IMR-90 (cell line): ENCODE results near the gene STXBP6.

Source experiments
- CTCF ChIP-seq: conservative IDR thresholded peaks from 2 replicates; pipeline ENCODE4 v1.5.1; 2012; ENCODE audit warnings: mild to moderate bottlenecking, low read depth, low read length, improper control_type of control experiment
- MAFK ChIP-seq: IDR thresholded peaks from 2 replicates; pipeline ENCODE4 v1.6.1; 2012; ENCODE audit warnings: low read depth, low read length, improper control_type of control experiment
- POLR2A ChIP-seq: IDR thresholded peaks from 2 replicates; pipeline ENCODE4 v1.6.1; 2012; ENCODE audit warnings: mild to moderate bottlenecking, low read depth, low read length
- SMC3 ChIP-seq: fragments of 150-350 bp; IDR thresholded peaks from 2 replicates; pipeline ENCODE4 v1.6.1; 2016; ENCODE audit warnings: low read depth, mild to moderate bottlenecking, antibody characterized with exemption, low read length, moderate library complexity

GRCh38 chr14:24861083-24861630 lies 188.8 kb downstream of the STXBP6 start:
- no peak for TF ChIP-seq CTCF
- no peak for TF ChIP-seq POLR2A
- no peak for TF ChIP-seq SMC3
- no peak for TF ChIP-seq MAFK
